Progenitor cell of endocrine pancreas (in vitro differentiated cells): ENCODE measurements around the gene PDE3A. TPM values are rescaled to one million over a fixed set of nuclear protein-coding genes. Genes with fewer than 3 reads are reported as not detected.

Experiments
- DNase-seq: peaks from one replicate; pipeline ENCODE4 v3.0.0; 2021; ENCODE audit warnings: low spot score; ENCODE audit not compliant: unreplicated experiment
- H3K27ac Mint-ChIP-seq: 2 replicates; pipeline ENCODE4 v1.8.0; 2021; ENCODE audit warnings: mild to moderate bottlenecking, moderate library complexity, mixed read lengths
- H3K27me3 Mint-ChIP-seq: 2 replicates; pipeline ENCODE4 v1.8.0; 2021; ENCODE audit warnings: mixed read lengths
- H3K36me3 Mint-ChIP-seq: 2 replicates; pipeline ENCODE4 v1.8.0; 2022; ENCODE audit warnings: mixed read lengths; ENCODE audit not compliant: insufficient read depth
- H3K4me1 Mint-ChIP-seq: 2 replicates; pipeline ENCODE4 v1.8.0; 2021; ENCODE audit warnings: low read depth, mixed read lengths
- H3K4me3 Mint-ChIP-seq: 2 replicates; pipeline ENCODE4 v1.8.0; 2021; ENCODE audit warnings: low read depth, mild to moderate bottlenecking, moderate library complexity, mixed read lengths
- H3K9me3 Mint-ChIP-seq: 2 replicates; pipeline ENCODE4 v1.8.0; 2021; ENCODE audit warnings: low read depth, mixed read lengths
- total RNA-seq: library from RNA; stranded (reverse); gene quantifications from 2 replicates; pipeline ENCODE4 v1.2.1, GENCODE V29; 2021
- TF ChIP-seq, protein P1 (sequence below): fragments of 200-600 bp; sonication (generic); IDR thresholded peaks from one replicate; pipeline ENCODE4 v1.5.0; 2021; ENCODE audit warnings: antibody characterized with exemption, mild to moderate bottlenecking; ENCODE audit not compliant: unreplicated experiment

Gene PDE3A
- total RNA-seq, 1 donor from 2014 or later, result 121 TPM

DNA sequence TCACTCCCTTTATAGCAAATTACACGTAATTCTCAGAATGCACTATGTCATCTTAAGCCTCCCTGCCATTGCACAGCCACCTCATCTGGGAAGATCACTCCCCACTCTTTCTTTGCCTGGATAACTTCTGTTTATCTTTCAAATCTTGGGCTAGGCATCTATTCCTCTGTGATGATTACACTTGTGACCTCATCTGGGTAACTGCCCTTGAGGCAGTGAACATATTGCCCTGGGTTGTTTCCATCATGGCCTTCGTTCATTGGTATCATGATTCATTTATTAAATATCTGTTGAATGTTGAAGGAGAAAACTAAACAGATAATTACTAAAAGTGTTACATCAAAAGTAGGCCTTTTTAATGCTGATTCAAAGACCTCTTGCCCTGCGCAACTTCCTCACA, 26.2 kb upstream of the PDE3A start:
- no peak for DNase-seq
- TF ChIP-seq, protein P1, sequence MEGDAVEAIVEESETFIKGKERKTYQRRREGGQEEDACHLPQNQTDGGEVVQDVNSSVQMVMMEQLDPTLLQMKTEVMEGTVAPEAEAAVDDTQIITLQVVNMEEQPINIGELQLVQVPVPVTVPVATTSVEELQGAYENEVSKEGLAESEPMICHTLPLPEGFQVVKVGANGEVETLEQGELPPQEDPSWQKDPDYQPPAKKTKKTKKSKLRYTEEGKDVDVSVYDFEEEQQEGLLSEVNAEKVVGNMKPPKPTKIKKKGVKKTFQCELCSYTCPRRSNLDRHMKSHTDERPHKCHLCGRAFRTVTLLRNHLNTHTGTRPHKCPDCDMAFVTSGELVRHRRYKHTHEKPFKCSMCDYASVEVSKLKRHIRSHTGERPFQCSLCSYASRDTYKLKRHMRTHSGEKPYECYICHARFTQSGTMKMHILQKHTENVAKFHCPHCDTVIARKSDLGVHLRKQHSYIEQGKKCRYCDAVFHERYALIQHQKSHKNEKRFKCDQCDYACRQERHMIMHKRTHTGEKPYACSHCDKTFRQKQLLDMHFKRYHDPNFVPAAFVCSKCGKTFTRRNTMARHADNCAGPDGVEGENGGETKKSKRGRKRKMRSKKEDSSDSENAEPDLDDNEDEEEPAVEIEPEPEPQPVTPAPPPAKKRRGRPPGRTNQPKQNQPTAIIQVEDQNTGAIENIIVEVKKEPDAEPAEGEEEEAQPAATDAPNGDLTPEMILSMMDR, result no peak
- peaks cover 2% of the 10 kb centered on the region for H3K9me3 Mint-ChIP-seq
- H3K27me3 Mint-ChIP-seq, result no peaks in the 10 kb centered on the region
- H3K4me1 Mint-ChIP-seq, result peaks cover 3% of the 10 kb centered on the region
- peaks cover 3% of the 10 kb centered on the region for H3K36me3 Mint-ChIP-seq
- no peak overlapping the region for H3K27ac Mint-ChIP-seq
- no peak overlapping the region for H3K4me3 Mint-ChIP-seq

- no peaks in the 10 kb centered on the region for H3K27me3 Mint-ChIP-seq
- no peak overlapping the region for H3K27ac Mint-ChIP-seq
- TF ChIP-seq, protein P1, result no peak
- peaks cover 14% of the 10 kb centered on the region for H3K9me3 Mint-ChIP-seq
- H3K4me1 Mint-ChIP-seq, result no peaks in the 10 kb centered on the region
- DNase-seq, result no peak
- peaks cover 4% of the 10 kb centered on the region for H3K36me3 Mint-ChIP-seq
- no peak overlapping the region for H3K4me3 Mint-ChIP-seq
Observed at GRCh38 chr12:20345866-20346265, 22.5 kb upstream of the PDE3A start.

DNA sequence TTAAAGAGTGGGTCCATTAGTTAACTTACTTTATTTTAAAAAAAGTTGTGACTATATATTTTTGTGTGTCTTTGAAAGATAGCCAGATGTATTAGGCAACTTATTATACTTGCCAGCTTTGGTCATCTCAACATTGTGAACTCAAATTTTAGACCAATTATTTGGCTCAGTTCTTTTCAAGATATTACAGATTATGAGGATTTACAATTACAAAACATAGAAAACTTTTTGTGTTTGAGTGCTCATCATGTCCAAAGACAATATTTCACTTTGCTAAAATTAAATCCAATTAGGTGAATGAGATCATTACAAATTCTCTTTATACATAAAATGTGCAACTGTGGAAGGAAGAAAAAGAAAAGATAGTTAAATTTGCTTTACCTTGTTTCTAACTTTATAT, 18.3 kb upstream of the PDE3A start:
- H3K4me1 Mint-ChIP-seq, result peaks cover 3% of the 10 kb centered on the region
- peaks cover 17% of the 10 kb centered on the region for H3K9me3 Mint-ChIP-seq
- no peak for DNase-seq
- H3K36me3 Mint-ChIP-seq, result peaks cover 9% of the 10 kb centered on the region
- TF ChIP-seq, protein P1, result no peak
- H3K27ac Mint-ChIP-seq, result no peak overlapping the region
- no peak overlapping the region for H3K4me3 Mint-ChIP-seq
- no peaks in the 10 kb centered on the region for H3K27me3 Mint-ChIP-seq

DNA sequence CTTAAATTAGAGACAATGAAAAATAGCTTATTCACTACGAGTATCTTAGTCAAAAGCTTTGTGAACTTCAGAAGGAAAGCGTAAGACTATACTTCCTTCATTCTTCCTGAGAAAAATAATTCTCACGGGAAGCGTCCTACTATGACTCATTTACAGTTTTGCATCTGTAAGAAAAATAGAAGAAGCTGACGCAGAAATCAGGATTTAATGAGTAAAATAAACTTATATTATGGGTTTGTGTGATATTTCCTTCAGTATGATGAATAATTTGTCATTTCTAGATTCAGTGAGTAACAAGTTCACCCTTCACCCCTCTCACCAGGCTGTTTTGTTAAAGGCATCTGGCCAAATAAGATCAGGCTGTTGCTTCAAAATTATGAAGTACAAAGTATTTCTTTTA, 17.8 kb upstream of the PDE3A start:
- peaks cover 17% of the 10 kb centered on the region for H3K9me3 Mint-ChIP-seq
- H3K27ac Mint-ChIP-seq, result no peak overlapping the region
- no peak overlapping the region for H3K4me3 Mint-ChIP-seq
- no peak for DNase-seq
- no peaks in the 10 kb centered on the region for H3K27me3 Mint-ChIP-seq
- H3K36me3 Mint-ChIP-seq, result peaks cover 9% of the 10 kb centered on the region
- TF ChIP-seq, protein P1, result no peak
- H3K4me1 Mint-ChIP-seq, result peaks cover 6% of the 10 kb centered on the region

GRCh38 chr12:20351406-20351805, 16.9 kb upstream of the PDE3A start:
- TF ChIP-seq, protein P1, result no peak
- Mint-ChIP-seq H3K9me3 (peaks cover 17% of the 10 kb centered on the region), H3K27ac (no peak overlapping the region), H3K4me1 (peaks cover 6% of the 10 kb centered on the region), H3K36me3 (peaks cover 9% of the 10 kb centered on the region), H3K27me3 (no peaks in the 10 kb centered on the region), H3K4me3 (no peak overlapping the region)
- DNase-seq, result no peak
